HEK293T (cell line): Measurements from ENCODE around the gene ALDH4A1.

Experiments used
- CTCF ChIA-PET: fragments of 350-600 bp; formaldehyde crosslinking; extraction: SDS; loops from one replicate; lab custom pipeline; 2021; ENCODE audit warnings: antibody characterized with exemption, inconsistent platforms; lab: Yijun Ruan, JAX
- POLR2A ChIA-PET: fragments of 350-600 bp; formaldehyde crosslinking; extraction: SDS; loops from one replicate; lab custom pipeline; 2020; ENCODE audit warnings: antibody characterized with exemption, inconsistent platforms; lab: Yijun Ruan, JAX
- DNase-seq: peaks from one replicate; pipeline ENCODE4 v3.0.0; 2012; ENCODE audit warnings: mixed read lengths; ENCODE audit errors: extremely low spot score
- ARNT ChIP-seq: fragments of 450-650 bp; IDR thresholded peaks from 2 replicates; pipeline ENCODE4 v1.6.1; 2017; ENCODE audit warnings: mild to moderate bottlenecking
- BHLHE40 ChIP-seq: fragments of 450-650 bp; IDR thresholded peaks from 2 replicates; pipeline ENCODE4 v1.6.1; 2016; ENCODE audit warnings: mild to moderate bottlenecking, moderate library complexity, borderline replicate concordance
- CTBP1 ChIP-seq: fragments of 450-650 bp; IDR thresholded peaks from 2 replicates; pipeline ENCODE4 v1.6.1; 2016; ENCODE audit warnings: borderline replicate concordance
- ELF4 ChIP-seq: fragments of 450-650 bp; IDR thresholded peaks from 2 replicates; pipeline ENCODE4 v1.6.1; 2017; ENCODE audit warnings: antibody characterized with exemption
- FOXA1 ChIP-seq: fragments of 450-650 bp; IDR thresholded peaks from 2 replicates; pipeline ENCODE4 v1.6.1; 2016; ENCODE audit warnings: mild to moderate bottlenecking
- FOXK2 ChIP-seq: fragments of 450-650 bp; IDR thresholded peaks from 2 replicates; pipeline ENCODE4 v1.6.1; 2016; ENCODE audit warnings: mild to moderate bottlenecking
- FOXM1 ChIP-seq: fragments of 450-650 bp; IDR thresholded peaks from 2 replicates; pipeline ENCODE4 v1.6.1; 2017; ENCODE audit warnings: mild to moderate bottlenecking, borderline replicate concordance
- HDGF ChIP-seq: fragments of 450-650 bp; IDR thresholded peaks from 2 replicates; pipeline ENCODE4 v1.6.1; 2017; ENCODE audit warnings: antibody characterized with exemption, borderline replicate concordance
- L3MBTL2 ChIP-seq: fragments of 450-650 bp; conservative IDR thresholded peaks from 2 replicates; pipeline ENCODE4 v1.6.1; 2016; ENCODE audit warnings: mild to moderate bottlenecking
- LEF1 ChIP-seq: fragments of 450-650 bp; IDR thresholded peaks from 2 replicates; pipeline ENCODE4 v1.6.1; 2017; ENCODE audit warnings: mild to moderate bottlenecking, borderline replicate concordance
- NFRKB ChIP-seq: fragments of 450-650 bp; IDR thresholded peaks from 2 replicates; pipeline ENCODE4 v1.6.1; 2016; ENCODE audit warnings: mild to moderate bottlenecking, moderate library complexity
- PKNOX1 ChIP-seq: fragments of 450-650 bp; IDR thresholded peaks from 2 replicates; pipeline ENCODE4 v1.6.1; 2016
- SP1 ChIP-seq: fragments of 450-650 bp; IDR thresholded peaks from 2 replicates; pipeline ENCODE4 v1.6.1; 2017
- SUZ12 ChIP-seq: fragments of 450-650 bp; IDR thresholded peaks from 2 replicates; pipeline ENCODE4 v1.6.1; 2016; ENCODE audit warnings: mild to moderate bottlenecking
- TARDBP ChIP-seq: fragments of 450-650 bp; IDR thresholded peaks from 2 replicates; pipeline ENCODE4 v1.6.1; 2016
- ZNF384 ChIP-seq: fragments of 450-650 bp; IDR thresholded peaks from 2 replicates; pipeline ENCODE4 v1.6.1; 2016

ALDH4A1 gene

GRCh38 chr1:18875796-18876128 is 26.6 kb downstream of the ALDH4A1 start:
- DNase-seq: no peak
- TF ChIP-seq LEF1 (no peak), NFRKB (no peak), FOXA1 (no peak), ARNT (no peak), L3MBTL2 (no peak), ZNF384 (no peak), FOXM1 (no peak), SP1 (no peak), FOXK2 (no peak), CTBP1 (no peak), SUZ12 (no peak), PKNOX1 (no peak), HDGF (no peak), BHLHE40 (no peak), ELF4 (no peak), TARDBP (no peak)
- ChIA-PET CTCF (interaction anchor here (0.6 to 2.1 kb wide), 6 partner anchors 8 to 278 kb away, joined by 3 to 9 read pairs (median 4); no protein-coding TSS in a partner anchor), POLR2A (interaction anchor here (1.0 kb wide), 1 partner anchor 18 kb away, joined by 3 read pairs; no protein-coding TSS in a partner anchor)

- TF ChIP-seq PKNOX1 (0 out of 2 replicates have a peak, but pooled peaks have one; percentile 9), FOXM1 (no peak)
- ChIA-PET CTCF (interaction anchor here (0.6 to 2.1 kb wide), 9 partner anchors 9 to 278 kb away, joined by 3 to 12 read pairs (median 3); no protein-coding TSS in a partner anchor), POLR2A (interaction anchor here (1.0 kb wide), 1 partner anchor 19 kb away, joined by 3 read pairs; no protein-coding TSS in a partner anchor)
- DNase-seq: peak; percentile 89
These were observed 27.1 kb downstream of the ALDH4A1 start for GRCh38 chr1:18875107-18875795.

GRCh38 chr1:18874600-18874999 is 27.8 kb downstream of the ALDH4A1 start:
- POLR2A ChIA-PET: interaction anchor here (1.0 kb wide), 1 partner anchor 20 kb away, joined by 3 read pairs; no protein-coding TSS in a partner anchor
- CTCF ChIA-PET: interaction anchor here (0.6 to 2.1 kb wide), 6 partner anchors 10 to 277 kb away, joined by 3 to 12 read pairs (median 3); no protein-coding TSS in a partner anchor
- no peak for TF ChIP-seq CTBP1
- no peak for TF ChIP-seq TARDBP
- no peak for TF ChIP-seq L3MBTL2
- no peak for TF ChIP-seq ZNF384
- TF ChIP-seq ELF4: no peak
- TF ChIP-seq NFRKB: no peak
- no peak for TF ChIP-seq BHLHE40
- TF ChIP-seq PKNOX1: no peak
- no peak for TF ChIP-seq FOXM1
- DNase-seq: no peak

- CTCF ChIA-PET: interaction anchor here (0.7 to 1.9 kb wide), 3 partner anchors 10 to 51 kb away, joined by 3 to 12 read pairs (median 3); no protein-coding TSS in a partner anchor
These were observed 28.3 kb downstream of the ALDH4A1 start for GRCh38 chr1:18874036-18874435.

GRCh38 chr1:18872071-18872611 is 30.2 kb downstream of the ALDH4A1 start:
- DNase-seq: no peak
- TF ChIP-seq ARNT: no peak
- POLR2A ChIA-PET: no interaction called here
- CTCF ChIA-PET: no interaction called here

More at GRCh38 chr1:18874036-18874435, 28.3 kb downstream of the ALDH4A1 start:
- no peak for DNase-seq
- POLR2A ChIA-PET: no interaction called here
- no peak for TF ChIP-seq NFRKB
- TF ChIP-seq SP1: no peak
- TF ChIP-seq LEF1: no peak
- no peak for TF ChIP-seq ZNF384
- TF ChIP-seq BHLHE40: no peak
- no peak for TF ChIP-seq FOXA1
- TF ChIP-seq FOXK2: no peak
- no peak for TF ChIP-seq ELF4
- TF ChIP-seq ARNT: no peak
- no peak for TF ChIP-seq PKNOX1
- TF ChIP-seq TARDBP: no peak
- TF ChIP-seq SUZ12: no peak
- TF ChIP-seq L3MBTL2: no peak

GRCh38 chr1:18871401-18872070 is 30.8 kb downstream of the ALDH4A1 start:
- DNase-seq: no peak
- TF ChIP-seq ELF4: no peak
- no peak for TF ChIP-seq FOXA1
- no peak for TF ChIP-seq SP1
- no peak for TF ChIP-seq L3MBTL2
- TF ChIP-seq HDGF: no peak
- no peak for TF ChIP-seq FOXK2
- no peak for TF ChIP-seq TARDBP
- TF ChIP-seq LEF1: no peak
- no peak for TF ChIP-seq SUZ12
- no peak for TF ChIP-seq PKNOX1
- no peak for TF ChIP-seq NFRKB
- no peak for TF ChIP-seq ARNT
- TF ChIP-seq FOXM1: no peak
- TF ChIP-seq CTBP1: no peak
- no peak for TF ChIP-seq ZNF384
- no peak for TF ChIP-seq BHLHE40
- ChIA-PET POLR2A (no interaction called here), CTCF (no interaction called here)
